Kidney (tissue), 14 donors: ENCODE measurements around the gene COG7. TPM values are rescaled to one million over a fixed set of nuclear protein-coding genes. Genes with fewer than 3 reads are reported as not detected.
"Not testable (repeated sequence)": the region's sequence is repeated elsewhere in the genome, so short reads cannot be mapped to it uniquely, and the experiment has no call there.

Experiments
- DNase-seq, 5 donors: peaks; one replicate each; pipeline ENCODE4 v3.0.0-alpha.2; 2013 to 2020
- FAIRE-seq: peaks from 2 replicates; lab custom pipeline; 2012; peaks lifted over from hg19 to GRCh38; lab: Jason Lieb, UNC
- H3K27ac ChIP-seq, 2 donors: one replicate each; pipeline ENCODE4 v1.7.0; 2013; ENCODE audit warnings: low read depth in 2 of 2, low read length in 2 of 2, inconsistent platforms in 1 of 2
- H3K27me3 ChIP-seq: one replicate; pipeline ENCODE4 v1.7.1; 2013; ENCODE audit warnings: low read length, inconsistent platforms; ENCODE audit not compliant: control insufficient read depth, insufficient read depth
- H3K36me3 ChIP-seq, 3 donors: one replicate each; pipeline versions ENCODE4 v1.7.0 to v1.7.1; 2013; ENCODE audit warnings: low read length in 3 of 3, control low read depth in 1 of 3, inconsistent platforms in 1 of 3; ENCODE audit not compliant: insufficient read depth in 3 of 3, control insufficient read depth in 2 of 3
- H3K4me1 ChIP-seq, 3 donors: one replicate each; pipeline versions ENCODE4 v1.7.0 to v1.7.1; 2013; ENCODE audit warnings: low read length in 3 of 3, inconsistent platforms in 1 of 3, low read depth in 1 of 3; ENCODE audit not compliant: control insufficient read depth in 2 of 3, insufficient read depth in 2 of 3
- H3K4me3 ChIP-seq, 3 donors: one replicate each; pipeline versions ENCODE4 v1.7.0 to v1.8.1; 2013; ENCODE audit warnings: low read length in 3 of 3, control low read depth in 1 of 3, inconsistent platforms in 1 of 3
- H3K9ac ChIP-seq, 3 donors: one replicate each; pipeline versions ENCODE4 v1.7.0 to v1.7.1; 2013; ENCODE audit warnings: low read length in 3 of 3, control low read depth in 1 of 3, inconsistent platforms in 1 of 3
- H3K9me3 ChIP-seq, 3 donors: one replicate each; pipeline versions ENCODE4 v1.7.0 to v1.7.1; 2013; ENCODE audit warnings: low read length in 3 of 3, control low read depth in 1 of 3, inconsistent platforms in 1 of 3; ENCODE audit not compliant: control insufficient read depth in 2 of 3, insufficient read depth in 1 of 3
- intact Hi-C: fragments of 100-400 bp; cut with DNase I; formaldehyde crosslinking; loops from one replicate; pipeline ENCODE4 v1.11.1; 2022
- polyA plus RNA-seq: library from polyadenylated mRNA; stranded (reverse); fragments of 350-450 nt; fragmentation: Illumina TruSeq; extraction: RNeasy Lipid Tissue Mini Kit (QIAGEN cat#74804); gene quantifications from one replicate; pipeline ENCODE4 v1.2.3, GENCODE V29; 2014; ENCODE audit warnings: low read depth, low replicate concordance; ENCODE audit not compliant: insufficient read depth
- total RNA-seq: library from RNA; stranded (reverse); fragmentation: NEBNext Ultra II Directional; extraction: Animal tissue kit (Norgen Biotek cat#: 25700); gene quantifications from one replicate; pipeline ENCODE4 v1.2.1, GENCODE V29; 2021
- TF ChIP-seq, protein P1 (sequence below): IDR thresholded peaks from 3 replicates; pipeline ENCODE4 v1.5.1; 2012; ENCODE audit warnings: mild to moderate bottlenecking, moderate library complexity, borderline replicate concordance; ENCODE audit not compliant: insufficient read depth; ENCODE audit errors: extremely low read depth
- donor health status: control.
- donor health status: control.
- donor health status: control.
- donor health status: control.
- donor health status: control.
- donor health status: DM: yes; HTN: yes; CAD: no.
- donor health status: Normal renal cell carcinoma (clear cell type).

Gene COG7
- total and polyA plus RNA-seq, 2 donors from 2014 or later: 25.2 to 27.0 TPM

- H3K9ac ChIP-seq: no peak overlapping the region
- no peaks in the 10 kb centered on the region for H3K4me1 ChIP-seq
- intact Hi-C loops: no loop called here
- TF ChIP-seq, protein P1, sequence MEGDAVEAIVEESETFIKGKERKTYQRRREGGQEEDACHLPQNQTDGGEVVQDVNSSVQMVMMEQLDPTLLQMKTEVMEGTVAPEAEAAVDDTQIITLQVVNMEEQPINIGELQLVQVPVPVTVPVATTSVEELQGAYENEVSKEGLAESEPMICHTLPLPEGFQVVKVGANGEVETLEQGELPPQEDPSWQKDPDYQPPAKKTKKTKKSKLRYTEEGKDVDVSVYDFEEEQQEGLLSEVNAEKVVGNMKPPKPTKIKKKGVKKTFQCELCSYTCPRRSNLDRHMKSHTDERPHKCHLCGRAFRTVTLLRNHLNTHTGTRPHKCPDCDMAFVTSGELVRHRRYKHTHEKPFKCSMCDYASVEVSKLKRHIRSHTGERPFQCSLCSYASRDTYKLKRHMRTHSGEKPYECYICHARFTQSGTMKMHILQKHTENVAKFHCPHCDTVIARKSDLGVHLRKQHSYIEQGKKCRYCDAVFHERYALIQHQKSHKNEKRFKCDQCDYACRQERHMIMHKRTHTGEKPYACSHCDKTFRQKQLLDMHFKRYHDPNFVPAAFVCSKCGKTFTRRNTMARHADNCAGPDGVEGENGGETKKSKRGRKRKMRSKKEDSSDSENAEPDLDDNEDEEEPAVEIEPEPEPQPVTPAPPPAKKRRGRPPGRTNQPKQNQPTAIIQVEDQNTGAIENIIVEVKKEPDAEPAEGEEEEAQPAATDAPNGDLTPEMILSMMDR: no peak
- no peaks in the 10 kb centered on the region for H3K27me3 ChIP-seq
- no peaks in the 10 kb centered on the region for H3K36me3 ChIP-seq
- no peak overlapping the region for H3K4me3 ChIP-seq
- FAIRE-seq: no peak
- DNase-seq: no peak
- H3K27ac ChIP-seq: no peak overlapping the region
- no peaks in the 10 kb centered on the region for H3K9me3 ChIP-seq
Observed at GRCh38 chr16:23368469-23368868, 84.5 kb downstream of the COG7 start.

- DNase-seq (no peak), FAIRE-seq (no peak)
- TF ChIP-seq, protein P1: no peak
- Histone ChIP-seq H3K4me1 (no peaks in the 10 kb centered on the region), H3K36me3 (no peaks in the 10 kb centered on the region), H3K27me3 (no peaks in the 10 kb centered on the region), H3K9ac (no peak overlapping the region), H3K27ac (no peak overlapping the region), H3K4me3 (no peak overlapping the region), H3K9me3 (no peaks in the 10 kb centered on the region)
- intact Hi-C loops: no loop called here
Observed at GRCh38 chr16:23367988-23368387, 85.0 kb downstream of the COG7 start.

GRCh38 chr16:23367564-23367963 is 85.4 kb downstream of the COG7 start:
- no peak overlapping the region for H3K9ac ChIP-seq
- no peaks in the 10 kb centered on the region for H3K27me3 ChIP-seq
- TF ChIP-seq, protein P1: no peak
- no peaks in the 10 kb centered on the region for H3K36me3 ChIP-seq
- no peak for DNase-seq
- no peak overlapping the region for H3K4me3 ChIP-seq
- H3K27ac ChIP-seq: no peak overlapping the region
- intact Hi-C loops: no loop called here
- no peak for FAIRE-seq
- H3K4me1 ChIP-seq: peaks cover 0 to 2% (median 0%) of the 10 kb centered on the region in 3 donors
- no peaks in the 10 kb centered on the region for H3K9me3 ChIP-seq

- intact Hi-C loops, H3K9me3 ChIP-seq, H3K27me3 ChIP-seq, H3K27ac ChIP-seq, FAIRE-seq, H3K4me3 ChIP-seq, H3K36me3 ChIP-seq, H3K9ac ChIP-seq, H3K4me1 ChIP-seq: not testable (repeated sequence)
- peak in 1 of 5 donors; percentile 14 for DNase-seq
Observed at GRCh38 chr16:23366341-23366740, 86.6 kb downstream of the COG7 start.
